ENCODE results near the gene EVI5.

EVI5 gene

DNA sequence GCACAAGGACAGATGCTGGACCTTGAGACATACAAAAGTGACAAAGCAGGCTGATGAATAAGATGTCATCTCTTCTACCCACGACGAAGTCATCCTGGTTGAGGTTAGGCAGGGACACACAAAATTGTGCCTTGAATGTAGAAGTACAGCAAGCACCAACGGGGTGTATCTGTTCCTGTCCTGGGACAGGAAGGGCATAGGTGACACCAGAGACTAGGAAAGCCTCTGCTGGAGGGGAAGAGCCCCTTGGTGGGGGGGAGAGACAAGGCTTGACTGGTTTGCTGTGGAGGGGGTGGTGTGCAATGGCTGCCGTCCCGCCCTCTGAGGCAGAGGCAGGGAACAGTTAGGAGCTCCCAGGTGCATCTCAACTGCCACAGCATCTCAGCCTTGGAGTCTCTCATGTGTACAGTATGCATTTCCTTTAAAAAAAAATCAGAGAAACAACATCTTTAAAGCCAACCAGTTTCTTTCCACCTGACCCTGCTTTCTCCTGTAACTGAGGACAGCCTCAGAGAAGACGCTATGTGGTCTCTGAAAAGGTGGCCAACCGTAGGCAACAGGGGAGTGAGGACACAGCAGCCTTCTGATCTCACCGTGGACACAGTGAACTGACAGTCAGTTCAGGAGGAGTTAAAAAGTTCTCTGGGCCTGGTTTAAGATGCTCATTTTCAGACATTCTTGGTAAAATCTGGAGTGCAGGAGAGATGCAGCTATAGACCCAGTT, 280.5 kb downstream of the EVI5 start:
- DNase-seq, result no peak

DNA sequence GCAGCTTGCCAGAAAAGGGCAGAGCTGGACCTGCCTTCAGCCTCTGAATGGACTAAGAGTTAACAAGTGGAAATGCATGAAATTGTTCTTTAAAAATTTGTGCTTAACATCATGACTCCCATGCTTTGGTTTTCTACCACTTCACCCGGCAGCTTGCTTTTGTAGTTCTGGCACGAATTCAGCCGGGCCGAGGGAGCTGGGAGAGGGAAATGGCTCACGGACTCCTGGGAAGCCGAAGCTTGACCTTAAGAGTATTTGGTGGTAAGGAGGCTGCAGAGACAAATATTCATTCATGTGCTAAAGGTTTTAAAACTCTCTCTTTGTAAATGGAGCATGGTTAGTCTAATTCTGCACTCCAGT, 281.0 kb downstream of the EVI5 start:
- DNase-seq, result no peak

DNA sequence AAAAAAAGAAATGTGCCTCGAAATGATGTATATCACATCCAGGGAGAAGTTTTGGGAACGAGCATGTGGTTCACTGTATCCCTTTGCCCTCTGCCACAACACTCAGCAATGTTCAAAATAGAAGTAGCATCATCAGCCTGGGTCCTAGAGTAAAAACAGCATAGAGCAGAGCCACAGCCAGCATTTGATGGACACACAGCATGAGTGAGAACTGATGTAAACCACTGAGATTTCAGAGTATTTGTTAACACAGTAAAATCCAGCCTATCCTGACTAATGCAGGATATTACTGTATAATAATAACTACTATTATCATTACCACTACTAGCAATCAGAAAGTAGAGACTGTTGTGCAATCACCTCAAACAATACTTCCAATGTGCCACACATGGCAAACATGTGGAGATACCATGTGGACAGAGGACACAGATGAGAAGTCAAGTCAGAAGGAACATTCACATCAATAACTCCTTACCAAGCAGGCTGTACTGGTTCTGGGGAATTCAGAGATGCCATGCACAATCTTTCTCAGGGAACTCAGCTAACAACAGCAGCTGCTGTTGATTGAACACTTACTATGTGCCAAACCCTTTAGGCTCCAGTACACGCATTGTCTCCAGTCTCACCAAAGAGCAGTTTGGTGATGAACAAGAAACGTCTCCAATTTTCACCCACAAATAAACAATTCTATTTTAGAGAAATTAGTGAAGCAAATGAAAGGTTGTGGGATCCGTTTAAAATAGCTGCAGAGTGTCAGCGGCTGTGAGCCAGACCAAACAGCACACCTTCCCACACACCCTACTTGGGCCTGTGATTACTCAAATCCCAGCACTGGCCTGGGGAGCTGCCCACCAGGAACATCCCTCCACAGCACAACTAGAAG, 281.6 kb downstream of the EVI5 start:
- DNase-seq, result no peak

DNA sequence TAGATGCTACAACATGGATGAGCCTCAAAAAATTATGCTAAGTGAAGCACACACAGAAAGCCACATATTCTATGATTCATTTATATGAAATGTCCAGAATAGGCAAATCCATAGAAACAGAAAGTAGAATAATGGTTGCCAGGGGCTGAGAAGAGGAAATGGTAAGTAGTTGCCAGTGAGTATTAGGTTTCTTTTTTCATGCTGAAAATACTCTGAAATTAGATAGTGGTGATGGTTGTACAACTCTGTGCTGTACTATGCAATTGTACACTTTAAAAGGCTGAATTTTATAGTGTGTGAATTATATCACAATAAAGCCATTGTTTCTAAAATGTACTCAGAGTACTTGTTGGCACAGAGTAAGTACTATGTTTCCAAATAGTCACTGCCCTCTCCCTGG, 282.7 kb downstream of the EVI5 start:
- DNase-seq, result no peak

DNA sequence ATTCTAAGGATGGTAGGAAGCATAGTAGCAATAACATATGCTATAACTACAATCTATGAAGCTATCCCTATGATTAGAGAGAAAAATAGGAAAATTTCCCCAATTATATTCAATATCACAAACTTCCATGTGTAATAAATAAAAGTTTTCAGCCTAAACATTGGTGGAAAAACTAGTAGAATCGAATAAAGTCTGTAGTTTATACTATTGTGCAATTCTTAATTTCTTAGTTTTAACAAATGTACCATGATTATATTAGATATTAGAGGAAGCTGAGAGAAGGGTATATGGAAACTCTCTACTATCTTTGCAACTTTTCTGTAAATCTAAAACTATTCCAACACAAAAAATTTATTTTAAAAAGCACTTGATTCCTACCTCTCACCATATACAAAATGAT, 284.4 kb downstream of the EVI5 start:
- DNase-seq, result no peak

DNA sequence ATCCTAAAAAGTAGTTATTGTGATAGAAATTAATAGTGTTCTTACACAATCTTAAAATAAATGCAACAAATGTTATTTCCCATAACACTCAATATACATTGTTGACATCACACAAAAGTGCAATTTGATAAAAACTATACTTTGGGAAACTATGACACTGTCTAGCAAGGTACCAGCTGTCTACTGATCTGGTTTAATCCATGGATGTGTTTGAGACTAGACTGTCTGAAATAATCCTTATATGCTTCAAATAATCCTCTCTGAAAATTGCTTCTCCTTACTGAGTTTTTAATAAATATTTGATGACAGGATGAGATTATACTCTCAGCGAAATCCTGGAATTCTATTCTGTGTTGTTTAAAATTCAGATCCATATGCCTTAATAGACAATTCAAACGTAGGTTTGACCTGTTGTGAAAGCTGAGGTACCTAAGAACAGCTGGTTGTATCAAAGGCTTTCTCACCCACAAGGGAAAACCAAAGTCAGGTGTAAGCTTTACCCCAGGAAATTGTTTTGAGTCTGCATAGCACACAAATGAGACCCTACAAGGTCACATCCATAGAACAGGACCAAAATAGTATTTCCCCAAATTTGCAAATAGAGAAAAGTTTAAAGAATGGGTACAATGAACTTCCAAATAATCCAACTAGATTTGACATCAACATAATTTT, 289.4 kb downstream of the EVI5 start:
- DNase-seq, result no peak

DNA sequence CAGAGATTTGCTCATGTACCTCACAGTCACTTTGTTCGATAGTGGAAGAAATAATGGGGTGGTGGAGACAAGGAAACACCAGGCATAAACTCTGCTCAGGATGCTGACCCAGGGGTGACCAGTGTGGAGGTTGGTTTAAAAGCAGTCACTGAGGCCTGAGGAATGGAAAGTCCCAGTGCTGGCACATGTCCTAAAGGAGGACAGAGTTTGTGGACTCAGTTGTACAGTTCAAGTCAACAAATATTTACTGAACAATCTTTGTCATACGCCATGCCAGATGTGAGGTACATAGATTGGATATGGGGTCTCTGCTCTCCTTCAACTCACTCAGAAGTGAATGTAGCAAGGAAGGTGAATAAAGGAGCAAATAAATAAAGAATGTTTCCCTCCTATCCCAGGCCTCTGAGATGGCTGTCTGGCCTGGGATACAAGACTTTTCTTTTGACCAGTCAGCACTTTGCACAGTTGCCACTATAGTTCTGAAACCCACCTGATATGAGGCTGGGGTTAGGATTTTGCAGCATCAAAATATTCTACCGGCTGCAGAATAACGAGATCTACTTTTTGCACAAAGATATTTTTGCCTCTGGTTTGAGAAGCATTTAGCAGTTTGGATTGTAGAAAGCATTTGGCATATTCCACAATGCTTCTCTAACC, 290.3 kb downstream of the EVI5 start:
- DNase-seq, result no peak

DNA sequence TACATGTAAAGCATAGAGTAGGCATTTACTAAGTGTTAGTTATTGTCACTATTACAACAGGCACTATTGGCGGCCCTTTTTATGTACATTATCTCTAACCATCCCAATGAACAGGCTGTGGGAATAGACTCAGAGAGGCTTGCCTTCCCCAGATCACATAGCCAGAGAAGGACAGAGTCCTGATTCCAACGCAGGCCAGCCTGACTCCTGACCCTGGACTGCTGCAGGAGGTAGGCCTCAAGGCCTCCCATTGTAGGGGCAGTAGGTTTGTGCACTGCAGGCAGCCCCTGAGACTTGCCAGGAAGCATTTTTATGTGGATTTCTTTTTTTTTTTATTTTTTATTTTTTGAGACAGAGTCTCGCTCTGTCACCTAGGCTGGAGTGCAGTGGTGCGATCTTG, 291.8 kb downstream of the EVI5 start:
- DNase-seq, result no peak

DNA sequence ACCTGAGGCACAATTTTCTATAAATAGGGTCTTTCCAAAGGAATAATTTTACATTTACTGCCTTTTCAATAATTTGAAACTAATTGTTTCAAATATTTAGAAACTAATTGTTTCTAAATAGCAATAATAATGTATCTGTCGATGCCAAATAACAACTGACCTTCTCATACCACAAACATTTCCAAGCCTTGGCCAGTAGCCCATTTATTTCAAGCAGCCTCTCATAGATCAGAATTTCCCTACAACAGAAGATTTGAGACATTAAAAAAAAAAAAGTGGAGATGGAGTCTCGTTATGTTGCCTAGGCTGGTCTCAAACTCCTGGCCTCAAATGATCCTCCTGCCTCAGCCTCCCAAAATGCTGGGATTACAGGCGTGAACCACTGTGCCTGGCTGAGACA, 296.1 kb downstream of the EVI5 start:
- no peak for DNase-seq

DNA sequence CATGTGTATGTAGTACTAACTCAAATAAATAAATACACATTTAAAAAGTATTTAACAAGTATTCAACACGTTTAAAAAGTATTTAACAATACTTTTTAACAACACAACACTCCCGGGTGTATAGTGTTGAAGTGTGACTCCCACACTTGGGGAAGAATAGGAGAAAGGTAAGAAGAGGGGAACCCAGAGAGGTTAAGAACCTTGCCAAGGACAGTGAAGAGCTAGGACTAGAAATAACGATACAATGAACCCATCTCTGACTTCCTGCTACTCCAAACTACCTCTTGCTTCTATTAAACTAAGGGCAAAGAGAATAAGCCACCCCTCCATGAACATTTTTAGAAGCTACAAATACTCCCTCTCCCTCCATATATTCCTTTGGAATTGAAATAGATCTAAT, 296.5 kb downstream of the EVI5 start:
- no peak for DNase-seq

DNA sequence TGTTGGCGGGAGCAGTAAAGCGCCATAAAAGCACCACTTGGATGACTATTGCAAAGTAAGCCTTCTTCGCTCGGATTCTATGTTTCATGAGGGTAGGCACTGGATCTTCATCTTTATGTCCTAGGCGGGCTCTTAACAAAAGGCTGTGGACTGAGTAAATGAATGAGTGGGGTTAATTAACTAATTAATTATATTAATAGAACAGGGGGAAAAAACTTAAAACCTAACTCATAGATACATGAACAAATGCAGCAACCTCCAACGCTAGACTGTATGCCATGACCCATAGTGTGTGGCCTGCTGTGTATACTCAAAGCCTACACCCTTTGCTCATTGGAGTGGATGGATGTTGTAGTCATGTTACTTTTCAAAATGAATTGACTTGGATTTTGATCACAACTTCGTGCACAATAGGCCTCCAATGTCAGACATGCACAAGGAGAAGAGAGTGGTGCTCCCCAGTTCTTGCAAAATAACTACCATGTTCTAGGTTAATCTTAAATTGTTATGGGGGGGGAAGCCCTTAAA, 297.8 kb downstream of the EVI5 start:
- no peak for DNase-seq

DNA sequence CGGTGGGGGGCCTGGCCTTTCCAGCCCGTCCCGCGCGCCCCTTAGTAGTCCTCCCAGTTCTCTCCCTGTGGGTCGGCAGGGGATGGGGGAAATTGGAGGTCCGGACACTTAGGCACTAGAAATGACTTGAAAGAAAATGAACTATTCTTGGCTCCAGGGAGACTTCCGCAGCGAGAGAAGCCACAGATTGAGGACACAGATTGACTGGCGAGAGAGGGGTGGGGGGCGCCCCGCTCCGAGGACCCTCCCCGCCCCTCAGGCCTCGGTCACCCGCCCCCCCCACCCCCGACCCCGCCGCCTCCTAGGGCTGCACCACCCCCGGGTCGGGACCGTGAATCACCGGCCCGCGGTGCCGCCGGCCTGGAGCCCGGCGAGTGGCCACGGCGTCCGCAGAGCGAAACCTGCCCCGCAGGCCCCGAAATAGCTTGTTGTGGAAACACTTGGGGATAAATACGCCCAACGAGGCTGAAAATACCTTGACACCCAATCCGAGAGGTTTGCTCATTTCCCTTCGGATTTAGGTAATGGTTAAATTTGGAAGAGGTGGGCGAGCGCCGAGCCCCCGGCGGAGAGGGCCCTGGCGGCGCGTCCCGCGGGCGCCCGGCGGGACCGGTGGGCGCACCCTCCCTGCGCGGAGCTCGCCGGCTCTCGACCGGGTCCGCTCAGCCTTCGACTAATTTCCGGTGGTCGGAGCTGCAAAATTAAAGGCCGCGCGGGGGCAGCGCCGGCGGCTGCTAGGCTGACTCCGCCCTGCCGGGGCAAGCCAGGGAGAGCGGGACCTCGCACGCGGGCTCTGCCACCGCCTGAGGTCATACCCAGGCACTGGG, 298.4 kb downstream of the EVI5 start, which contains the start of gene GFI1:
GFI1 (minus strand) TSS at position 675 of the 827 bp plus-strand sequence. CDS start 3,438 bp downstream, outside the sequence.
- DNase-seq, result peak; percentile 13

DNA sequence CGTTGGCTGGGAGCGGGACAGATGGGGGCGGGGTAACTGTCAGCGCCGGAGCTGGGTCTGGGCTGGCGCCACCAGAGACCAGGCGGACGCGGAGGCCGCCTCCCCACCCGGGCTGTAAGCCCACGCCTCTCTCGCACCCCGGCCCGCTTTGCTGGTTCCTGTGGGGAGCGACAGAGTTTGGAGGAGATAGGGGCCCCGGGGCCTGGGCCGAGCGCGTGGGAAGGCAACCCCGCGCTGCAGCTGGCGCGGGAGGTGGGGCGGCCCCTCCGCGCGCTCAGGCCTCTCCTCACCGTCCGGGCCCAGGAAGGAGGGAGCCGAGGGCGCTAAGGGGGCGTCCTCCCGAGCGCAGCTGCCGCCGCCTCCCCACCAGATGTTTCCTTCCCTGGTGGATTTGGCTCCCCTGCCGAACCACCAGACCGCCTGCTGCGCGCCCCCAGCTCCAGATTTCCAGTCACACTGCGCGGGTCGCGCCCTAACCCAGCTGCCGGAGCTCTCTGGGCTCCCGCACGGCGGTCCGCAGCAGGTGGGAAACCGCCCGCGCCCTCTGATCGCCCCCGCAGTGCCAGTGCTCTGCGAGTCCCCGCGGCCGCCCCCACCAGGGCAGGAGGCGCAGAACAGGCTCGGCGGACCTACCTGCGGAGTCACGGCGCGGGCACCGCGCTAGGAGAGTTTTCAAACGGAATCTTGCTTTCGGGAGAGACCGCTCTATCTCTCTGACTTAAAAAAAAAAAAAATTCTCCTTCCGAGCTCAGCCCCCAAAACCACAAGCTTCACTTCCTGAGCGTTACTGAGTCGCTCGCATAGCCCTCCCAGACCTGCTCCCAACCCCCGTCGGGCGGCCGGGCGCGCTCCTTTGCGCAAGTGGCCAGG, 299.3 kb downstream of the EVI5 start:
- peak; percentile 44 for DNase-seq

DNA sequence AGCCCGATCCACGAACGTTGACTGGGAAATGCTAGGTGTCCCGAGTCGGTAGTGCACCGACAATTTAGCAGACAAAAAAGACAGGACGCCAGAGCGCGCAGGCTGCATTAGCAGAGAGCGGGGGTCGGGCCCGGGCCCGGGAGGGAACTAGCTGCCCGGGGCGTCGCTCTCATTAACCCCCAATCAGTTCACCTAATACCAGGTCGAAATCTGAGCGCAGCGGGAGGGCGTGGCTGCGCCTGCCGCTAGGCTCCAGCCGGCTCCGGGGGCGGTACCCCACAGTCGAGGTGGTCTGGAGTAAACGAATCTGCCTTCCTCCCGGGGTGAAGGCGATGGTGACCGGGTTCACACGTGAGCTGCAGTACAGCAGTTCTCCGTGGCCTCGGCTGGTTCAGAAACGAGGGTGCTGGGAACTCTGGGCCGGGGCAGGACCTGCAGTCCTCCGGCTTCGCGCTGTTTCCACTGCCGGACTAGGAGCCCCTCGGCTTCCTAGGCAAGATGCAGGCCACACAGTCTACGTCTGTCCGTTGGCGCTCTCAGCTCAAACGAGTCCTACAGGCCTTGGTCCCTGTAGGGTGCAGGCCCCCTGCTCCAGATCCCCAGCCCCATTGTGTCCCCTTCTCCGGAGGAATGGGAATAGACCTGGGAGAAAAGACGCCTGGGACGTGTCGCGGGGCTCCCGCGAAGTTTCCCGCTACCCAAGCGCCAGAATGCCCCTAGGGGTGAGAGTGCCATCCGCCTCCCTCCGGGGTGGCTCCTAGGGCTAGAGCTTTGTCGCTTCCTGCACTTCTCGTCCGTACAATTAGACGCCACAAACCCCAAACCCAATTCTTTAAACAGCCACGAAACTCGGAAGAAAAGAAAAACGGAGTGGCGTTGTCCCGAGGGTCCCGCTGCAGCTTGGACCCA, 300.2 kb downstream of the EVI5 start:
- DNase-seq, result no peak

DNA sequence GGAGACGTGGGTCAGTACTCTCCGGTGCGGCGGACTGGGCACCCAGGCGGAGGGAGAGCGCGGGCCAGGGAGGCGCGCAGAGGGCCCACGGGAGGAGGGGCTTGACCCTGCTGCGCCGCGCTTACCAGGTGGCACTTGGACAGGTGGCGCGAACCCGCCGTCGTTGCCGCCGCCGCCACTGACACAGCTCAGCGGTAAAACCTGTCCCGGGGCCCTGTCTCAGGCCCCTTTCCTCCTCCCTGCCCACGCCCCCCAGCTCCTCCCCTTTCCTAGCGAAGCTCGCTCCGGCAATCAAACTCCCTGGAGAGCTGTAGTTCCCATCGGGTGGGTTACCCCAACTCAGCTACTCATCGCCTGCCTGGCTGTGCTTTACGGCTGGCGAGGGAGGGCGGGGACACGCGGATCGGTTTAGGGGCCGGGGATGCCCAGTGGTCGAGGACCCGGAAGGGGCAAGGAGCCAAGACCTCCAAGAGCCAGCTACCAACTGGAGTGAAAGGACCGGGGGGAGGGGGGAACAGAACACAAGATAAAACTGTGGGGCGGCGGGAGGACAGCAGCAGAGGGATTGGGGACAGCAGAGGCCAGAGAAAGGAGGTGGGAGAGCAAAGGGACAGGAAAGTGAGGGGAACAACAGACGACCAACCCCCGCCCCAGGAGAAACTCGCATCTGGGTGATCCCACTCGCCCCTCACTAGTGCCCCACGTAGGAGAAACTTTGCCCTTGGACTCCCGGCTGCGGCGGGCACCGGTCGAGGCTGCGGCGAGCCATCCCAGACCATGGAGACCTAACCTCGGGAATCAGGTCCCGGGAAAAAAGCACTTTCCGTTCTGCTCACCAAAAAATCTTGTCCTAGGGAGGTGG, 301.1 kb downstream of the EVI5 start:
- peak; percentile 46 for DNase-seq

DNA sequence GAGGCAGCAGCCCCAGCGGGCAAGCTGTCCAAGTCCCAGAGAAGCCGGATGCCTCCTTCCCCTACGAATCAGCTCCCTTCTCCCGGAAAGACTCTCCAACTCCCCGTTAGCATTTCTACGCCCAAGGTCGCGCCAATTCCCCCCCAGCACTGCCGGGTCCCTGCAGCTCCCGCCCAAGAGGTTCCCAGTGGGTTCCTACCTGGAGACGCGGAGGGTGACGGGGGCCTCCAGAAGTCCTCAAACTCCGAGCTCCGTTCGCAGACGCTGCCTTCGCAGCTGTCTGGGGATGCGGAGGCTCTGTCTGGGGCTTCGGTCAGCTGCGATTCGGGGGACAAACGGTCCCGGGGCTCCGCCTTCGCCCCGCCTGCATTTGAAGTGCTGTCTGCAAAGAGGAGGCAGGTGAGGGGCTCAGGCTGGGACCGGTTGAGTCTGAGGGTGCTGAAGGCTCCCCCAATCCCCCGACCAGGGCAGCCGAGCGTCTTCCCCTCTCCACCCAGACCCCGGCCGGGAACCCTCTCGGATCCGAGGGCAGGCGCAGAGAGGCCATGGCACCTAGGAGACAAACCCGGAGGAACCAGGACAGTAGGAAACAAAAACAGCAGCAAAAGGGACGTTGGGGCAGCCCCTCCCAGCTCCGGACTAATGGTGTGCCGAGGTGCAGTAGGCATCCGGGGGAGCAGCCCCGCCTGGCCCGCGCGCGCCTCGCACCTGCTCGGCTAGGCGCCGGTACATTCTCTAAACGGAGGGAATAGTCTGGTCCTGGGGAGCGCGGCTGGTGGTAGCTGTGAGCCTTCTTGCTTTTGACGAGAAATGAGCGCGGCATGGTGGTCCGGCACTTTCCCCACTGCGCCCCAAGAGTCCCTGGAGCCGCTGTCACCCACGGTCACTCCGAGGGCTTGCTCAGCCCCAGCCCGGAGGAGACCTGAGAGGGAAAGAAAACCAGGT, 302.0 kb downstream of the EVI5 start:
- peak; percentile 10 for DNase-seq

DNA sequence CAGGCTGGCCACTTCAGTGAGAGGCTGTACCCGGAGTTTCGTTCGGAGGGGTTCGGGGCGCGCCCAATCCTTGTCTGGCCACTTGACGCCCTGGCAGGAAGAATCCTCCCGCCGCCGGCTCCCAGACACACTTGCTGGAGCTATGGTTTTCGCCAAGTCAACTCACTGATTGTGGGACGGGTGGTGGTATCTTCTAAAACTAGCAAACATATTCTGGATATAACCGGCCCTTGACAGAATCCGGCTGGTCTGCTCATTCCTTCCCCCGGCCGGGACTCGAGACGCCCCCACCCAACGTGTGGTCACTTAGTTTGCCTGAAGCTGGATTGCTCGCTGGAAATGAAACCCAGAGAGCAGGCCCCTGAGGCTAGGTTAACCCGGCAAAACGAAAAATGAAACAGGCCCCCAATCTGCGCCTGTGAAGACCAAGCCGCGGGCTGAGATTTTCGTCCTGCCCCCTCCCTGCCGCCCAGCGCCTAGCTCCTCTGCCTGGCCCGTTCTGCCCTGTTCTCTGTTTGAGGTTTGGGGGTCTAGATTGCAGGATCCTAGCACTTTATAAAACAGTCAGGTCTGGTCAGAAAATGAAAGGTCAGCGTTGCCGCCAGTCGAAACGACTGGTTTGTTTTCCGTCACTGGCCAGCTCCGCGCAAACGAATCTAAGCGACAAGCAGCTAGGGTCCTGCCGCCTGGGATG, 302.8 kb downstream of the EVI5 start:
- DNase-seq, result no peak

Measured in NCI-H774 (cell line).